Measurements from ENCODE around the gene ESR1.

- TF ChIP-seq CTCF (IDR thresholded peaks at IDR 0.05) (no peak), POLR2A (IDR thresholded peaks at IDR 0.05) (no peak)
Observed at GRCh38 chr6:152167641-152168603, 360.4 kb downstream of the ESR1 start.
